Astrocyte (in vitro differentiated cells and primary cell): Measurements from ENCODE around the gene TARBP2. TPM values are rescaled to one million over a fixed set of nuclear protein-coding genes. Genes with fewer than 3 reads are reported as not detected.

Experiments
- DNase-seq: peaks from one replicate; pipeline ENCODE4 v3.0.0-alpha.2; 2010; ENCODE audit warnings: low read depth
- FAIRE-seq: peaks from 2 replicates; lab custom pipeline; 2011; peaks lifted over from hg19 to GRCh38; lab: Jason Lieb, UNC
- H2AFZ ChIP-seq: 2 replicates; pipeline ENCODE4 v1.6.0; 2012; ENCODE audit warnings: low read depth, low read length, inconsistent platforms
- H3K27ac ChIP-seq: 2 replicates; pipeline ENCODE4 v1.5.1; 2011; ENCODE audit warnings: low read depth, low read length, inconsistent platforms
- H3K27me3 ChIP-seq: 2 replicates; pipeline ENCODE4 v1.6.0; 2011; ENCODE audit warnings: low read length, inconsistent platforms; ENCODE audit not compliant: insufficient read depth
- H3K36me3 ChIP-seq: 2 replicates; pipeline ENCODE4 v1.5.1; 2011; ENCODE audit warnings: low read length, inconsistent platforms; ENCODE audit not compliant: insufficient read depth
- H3K4me1 ChIP-seq: 2 replicates; pipeline ENCODE4 v1.5.1; 2011; ENCODE audit warnings: low read length, inconsistent platforms; ENCODE audit not compliant: insufficient read depth
- H3K4me2 ChIP-seq: 2 replicates; pipeline ENCODE4 v1.6.0; 2012; ENCODE audit warnings: low read length, inconsistent platforms
- H3K4me3 ChIP-seq: 2 replicates; pipeline ENCODE4 v1.5.1; 2011; ENCODE audit warnings: low read depth, mild to moderate bottlenecking, low read length, inconsistent platforms; ENCODE audit not compliant: insufficient read depth
- H3K79me2 ChIP-seq: 2 replicates; pipeline ENCODE4 v1.6.0; 2012; ENCODE audit warnings: mild to moderate bottlenecking, low read length, inconsistent platforms; ENCODE audit not compliant: insufficient read depth
- H3K9ac ChIP-seq: 2 replicates; pipeline ENCODE4 v1.6.0; 2012; ENCODE audit warnings: mild to moderate bottlenecking, low read length, inconsistent platforms
- H3K9me3 ChIP-seq: 2 replicates; pipeline ENCODE4 v1.5.1; 2012; ENCODE audit warnings: low read depth, mild to moderate bottlenecking, low read length, inconsistent platforms; ENCODE audit not compliant: insufficient read depth
- H4K20me1 ChIP-seq: 2 replicates; pipeline ENCODE4 v1.6.0; 2012; ENCODE audit warnings: low read length, inconsistent platforms; ENCODE audit not compliant: insufficient read depth
- H3K27ac Mint-ChIP-seq: one replicate; pipeline ENCODE4 v1.8.0; 2021; ENCODE audit warnings: mild to moderate bottlenecking, mixed read lengths; ENCODE audit not compliant: unreplicated experiment
- H3K27me3 Mint-ChIP-seq: one replicate; pipeline ENCODE4 v1.8.0; 2021; ENCODE audit warnings: low read depth, mixed read lengths; ENCODE audit not compliant: unreplicated experiment
- H3K36me3 Mint-ChIP-seq: one replicate; pipeline ENCODE4 v1.8.0; 2021; ENCODE audit warnings: low read depth, mixed read lengths; ENCODE audit not compliant: unreplicated experiment
- H3K4me1 Mint-ChIP-seq: one replicate; pipeline ENCODE4 v1.8.0; 2021; ENCODE audit warnings: low read depth, mixed read lengths; ENCODE audit not compliant: unreplicated experiment
- H3K4me3 Mint-ChIP-seq: one replicate; pipeline ENCODE4 v1.8.0; 2021; ENCODE audit warnings: mild to moderate bottlenecking, moderate library complexity, mixed read lengths; ENCODE audit not compliant: unreplicated experiment
- H3K9me3 Mint-ChIP-seq: one replicate; pipeline ENCODE4 v1.8.0; 2021; ENCODE audit warnings: mild to moderate bottlenecking, mixed read lengths; ENCODE audit not compliant: unreplicated experiment
- CTCF ChIP-seq: IDR thresholded peaks from 2 replicates; pipeline ENCODE4 v1.5.1; 2011; ENCODE audit warnings: low read depth, mild to moderate bottlenecking, inconsistent platforms, low read length, moderate library complexity; ENCODE audit not compliant: insufficient read depth
- EZH2 ChIP-seq: IDR thresholded peaks from 2 replicates; pipeline ENCODE4 v1.6.1; 2012; ENCODE audit warnings: mild to moderate bottlenecking, low read length, inconsistent platforms; ENCODE audit not compliant: insufficient read depth
- total RNA-seq: library from RNA; stranded (reverse); gene quantifications from 2 replicates; pipeline ENCODE4 v1.2.1, GENCODE V29; 2021

TARBP2 gene
- total RNA-seq, 1 donor from 2014 or later: 51.1 TPM

DNA sequence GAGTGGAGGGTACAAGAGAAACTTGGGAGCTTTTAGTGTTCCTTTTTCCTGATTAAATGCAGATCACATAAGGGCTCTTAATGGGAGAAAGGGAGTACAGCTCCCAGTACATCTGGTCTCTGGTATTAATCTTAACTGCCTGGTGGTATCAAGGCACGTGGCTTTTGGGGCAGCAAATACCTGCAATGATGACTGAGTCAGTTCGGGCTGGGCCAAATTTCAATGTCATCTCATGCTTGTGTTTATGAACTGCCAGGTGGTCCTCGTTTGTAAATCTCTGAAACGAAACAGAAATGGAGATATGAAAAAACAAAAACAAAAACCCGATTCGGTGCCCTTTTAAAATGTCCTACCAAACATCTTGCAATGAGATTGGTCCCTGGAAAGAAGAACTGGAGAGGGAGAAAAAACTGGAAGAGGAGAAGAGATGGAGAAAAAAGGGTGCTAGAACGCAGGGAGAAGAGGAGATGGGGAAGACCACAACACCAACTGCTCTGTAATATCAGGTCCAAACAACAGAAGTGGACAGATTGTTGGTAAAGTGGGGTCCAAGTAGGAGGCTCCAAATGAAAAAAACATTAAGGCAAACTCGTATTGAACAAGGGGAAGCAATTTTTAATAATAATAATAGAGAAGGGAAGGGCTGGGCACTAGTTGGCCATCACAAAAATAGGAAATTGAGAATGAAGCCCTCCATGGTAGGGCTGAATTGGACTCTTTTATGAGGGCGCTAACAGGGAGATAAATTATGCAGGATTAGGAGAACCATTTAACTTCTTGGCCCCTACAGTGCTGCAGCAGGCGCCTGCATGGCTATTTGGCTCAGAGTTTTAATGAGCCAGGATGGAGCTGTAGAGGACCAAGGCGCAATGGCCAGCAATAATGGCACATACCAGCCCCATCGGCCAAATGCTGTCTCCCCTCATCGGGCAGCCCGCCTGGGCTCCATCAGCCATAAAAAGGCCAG lies 51.6 kb downstream of the TARBP2 start:
- Histone ChIP-seq H3K4me2 (no peak overlapping the region), H3K36me3 (peaks cover 19% of the 10 kb centered on the region), H3K27me3 (no peaks in the 10 kb centered on the region), H3K4me3 (no peak overlapping the region), H3K27ac (no peak overlapping the region), H3K79me2 (peaks cover 2% of the 10 kb centered on the region), H3K9ac (no peak overlapping the region), H2AFZ (no peak overlapping the region), H4K20me1 (peaks cover 6% of the 10 kb centered on the region), H3K4me1 (peaks cover 4% of the 10 kb centered on the region), H3K9me3 (no peaks in the 10 kb centered on the region)
- Mint-ChIP-seq H3K36me3 (peaks cover 13% of the 10 kb centered on the region), H3K27me3 (no peaks in the 10 kb centered on the region), H3K4me1 (peaks cover 3% of the 10 kb centered on the region), H3K9me3 (no peaks in the 10 kb centered on the region), H3K27ac (no peak overlapping the region), H3K4me3 (no peak overlapping the region)
- no peak for TF ChIP-seq EZH2
- TF ChIP-seq CTCF: no peak
- DNase-seq (no peak), FAIRE-seq (no peak)

Other genes starting within 250 kb of the TARBP2 start
- gene ESPL1, start 233.0 kb upstream of the TARBP2 start, total RNA-seq: 1.2 and 2.0 TPM in 2 replicates
- 279 and 281 TPM in 2 replicates for gene PFDN5, start 205.7 kb upstream of the TARBP2 start, total RNA-seq
- gene MYG1, start 201.6 kb upstream of the TARBP2 start, total RNA-seq: 37.8 and 40.9 TPM in 2 replicates
- gene AAAS, start 179.7 kb upstream of the TARBP2 start, total RNA-seq: 40.8 and 44.4 TPM in 2 replicates
- not detected in 2 replicates for gene SP7, start 164.9 kb upstream of the TARBP2 start, total RNA-seq
- 48.7 and 50.6 TPM in 2 replicates for gene SP1, start 121.1 kb upstream of the TARBP2 start, total RNA-seq
- not detected in 2 replicates for gene AMHR2, start 77.4 kb upstream of the TARBP2 start, total RNA-seq
- gene PRR13, start 59.5 kb upstream of the TARBP2 start, total RNA-seq: 159 and 190 TPM in 2 replicates
- gene PCBP2, start 49.2 kb upstream of the TARBP2 start, total RNA-seq: 708 and 733 TPM in 2 replicates
- 11.1 and 13.1 TPM in 2 replicates for gene MAP3K12, start 1.8 kb upstream of the TARBP2 start, total RNA-seq
- 0.82 TPM in 1 of 2 replicates, not detected in the other for gene NPFF, start 6.2 kb downstream of the TARBP2 start, total RNA-seq
- gene ATF7, start 125.1 kb downstream of the TARBP2 start, total RNA-seq: 35.1 and 38.3 TPM in 2 replicates
- gene ATP5MC2, start 174.8 kb downstream of the TARBP2 start, total RNA-seq: 224 and 237 TPM in 2 replicates
- gene CALCOCO1, start 226.2 kb downstream of the TARBP2 start, total RNA-seq: 85.2 and 102 TPM in 2 replicates